Left lung (tissue), 10 donors: ENCODE measurements around the gene DLX3. TPM values are rescaled to one million over a fixed set of nuclear protein-coding genes. Genes with fewer than 3 reads are reported as not detected.
A peak's percentile ranks its signal among the peaks of the same experiment; 100 is the strongest.

Experiments
- ATAC-seq: fragments of 200-7000 bp; cut with Tn5 transposase; one replicate; pipeline ENCODE4 v1.9.1; 2020; ENCODE audit warnings: moderate library complexity
- DNase-seq, 4 donors: peaks; one replicate each; pipeline ENCODE4 v3.0.0-alpha.2; 2013 to 2020
- H3K27ac ChIP-seq, 2 donors: fragments of 200-600 bp; sonication (generic) in 1 of 2; one replicate each; pipeline versions ENCODE4 v1.5.0 to v1.8.0; 2020 to 2021
- H3K27me3 ChIP-seq, 2 donors: fragments of 200-600 bp; sonication (generic) in 1 of 2; one replicate each; pipeline versions ENCODE4 v1.5.0 to v1.8.0; 2020 to 2021
- H3K36me3 ChIP-seq, 2 donors: fragments of 200-600 bp; sonication (generic) in 1 of 2; one replicate each; pipeline versions ENCODE4 v1.5.0 to v1.8.0; 2020 to 2021
- H3K4me1 ChIP-seq, 2 donors: fragments of 200-600 bp; one replicate each; pipeline ENCODE4 v1.8.0; 2021
- H3K4me3 ChIP-seq, 2 donors: fragments of 200-600 bp; sonication (generic) in 1 of 2; one replicate each; pipeline versions ENCODE4 v1.5.0 to v1.8.0; 2020 to 2021; ENCODE audit warnings: mild to moderate bottlenecking in 1 of 2
- H3K9me3 ChIP-seq, 2 donors: fragments of 200-600 bp; sonication (generic) in 1 of 2; one replicate each; pipeline versions ENCODE4 v1.5.0 to v1.8.0; 2020 to 2021
- intact Hi-C, 2 donors: fragments of 100-400 bp; cut with DNase I; formaldehyde crosslinking; loops; one replicate each; pipeline versions ENCODE4 v1.11.2 to v1.14.2; 2022
- polyA plus RNA-seq, 6 donors: library from polyadenylated mRNA; unstranded; fragments of 120-200 nt; gene quantifications; one replicate each; pipeline ENCODE4 v1.2.1, GENCODE V29; 2013; ENCODE audit not compliant: insufficient read length in 6 of 6
- total RNA-seq, 2 donors: library from RNA; stranded (reverse); fragmentation: NEBNext Ultra II Directional; extraction: Animal tissue kit (Norgen Biotek cat#: 25700); gene quantifications; one replicate each; pipeline ENCODE4 v1.2.1, GENCODE V29; 2021
- TF ChIP-seq, protein P1 (sequence below), 2 donors: fragments of 200-600 bp; sonication (generic) in 1 of 2; IDR thresholded peaks; one replicate each; pipeline versions ENCODE4 v1.5.0 to v1.8.0; 2021; ENCODE audit warnings: antibody characterized with exemption in 2 of 2
- donor health status: DM: no; HTN: yes; CAD: no.
- donor health status: DM: no; HTN: no; CAD: no.

DLX3 gene
- total and polyA plus RNA-seq, 8 donors: 0.52 to 2.2 (median 1.3) TPM

DNA sequence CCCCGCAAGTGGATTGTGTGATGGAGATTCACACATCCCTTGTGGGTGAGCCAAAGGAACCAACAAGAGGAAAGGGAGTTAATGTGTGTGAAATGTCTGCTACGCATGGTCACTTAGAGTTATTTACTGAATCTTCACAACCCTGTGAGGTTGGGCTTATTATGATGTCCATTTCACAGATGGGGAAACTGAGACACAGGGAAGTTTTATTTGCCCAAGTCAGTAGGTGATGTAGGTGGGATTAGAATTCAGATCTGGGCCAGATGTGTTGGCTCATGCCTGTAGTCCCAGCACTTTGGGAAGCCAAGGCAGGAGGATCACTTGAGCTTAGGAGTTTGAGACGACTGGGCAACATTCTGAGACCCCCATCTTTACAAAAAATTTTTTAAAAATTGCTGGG, 37.7 kb downstream of the DLX3 start:
- Histone ChIP-seq H3K9me3 (no peaks in the 10 kb centered on the region), H3K4me1 (no peaks in the 10 kb centered on the region), H3K27ac (no peak overlapping the region), H3K27me3 (peaks cover 9 to 58% of the 10 kb centered on the region in 2 donors), H3K4me3 (no peak overlapping the region), H3K36me3 (no peaks in the 10 kb centered on the region)
- intact Hi-C loops: no loop called here
- DNase-seq: no peak
- TF ChIP-seq, protein P1, sequence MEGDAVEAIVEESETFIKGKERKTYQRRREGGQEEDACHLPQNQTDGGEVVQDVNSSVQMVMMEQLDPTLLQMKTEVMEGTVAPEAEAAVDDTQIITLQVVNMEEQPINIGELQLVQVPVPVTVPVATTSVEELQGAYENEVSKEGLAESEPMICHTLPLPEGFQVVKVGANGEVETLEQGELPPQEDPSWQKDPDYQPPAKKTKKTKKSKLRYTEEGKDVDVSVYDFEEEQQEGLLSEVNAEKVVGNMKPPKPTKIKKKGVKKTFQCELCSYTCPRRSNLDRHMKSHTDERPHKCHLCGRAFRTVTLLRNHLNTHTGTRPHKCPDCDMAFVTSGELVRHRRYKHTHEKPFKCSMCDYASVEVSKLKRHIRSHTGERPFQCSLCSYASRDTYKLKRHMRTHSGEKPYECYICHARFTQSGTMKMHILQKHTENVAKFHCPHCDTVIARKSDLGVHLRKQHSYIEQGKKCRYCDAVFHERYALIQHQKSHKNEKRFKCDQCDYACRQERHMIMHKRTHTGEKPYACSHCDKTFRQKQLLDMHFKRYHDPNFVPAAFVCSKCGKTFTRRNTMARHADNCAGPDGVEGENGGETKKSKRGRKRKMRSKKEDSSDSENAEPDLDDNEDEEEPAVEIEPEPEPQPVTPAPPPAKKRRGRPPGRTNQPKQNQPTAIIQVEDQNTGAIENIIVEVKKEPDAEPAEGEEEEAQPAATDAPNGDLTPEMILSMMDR (IDR thresholded peaks at IDR 0.05): no peak
- no peak for ATAC-seq

DNA sequence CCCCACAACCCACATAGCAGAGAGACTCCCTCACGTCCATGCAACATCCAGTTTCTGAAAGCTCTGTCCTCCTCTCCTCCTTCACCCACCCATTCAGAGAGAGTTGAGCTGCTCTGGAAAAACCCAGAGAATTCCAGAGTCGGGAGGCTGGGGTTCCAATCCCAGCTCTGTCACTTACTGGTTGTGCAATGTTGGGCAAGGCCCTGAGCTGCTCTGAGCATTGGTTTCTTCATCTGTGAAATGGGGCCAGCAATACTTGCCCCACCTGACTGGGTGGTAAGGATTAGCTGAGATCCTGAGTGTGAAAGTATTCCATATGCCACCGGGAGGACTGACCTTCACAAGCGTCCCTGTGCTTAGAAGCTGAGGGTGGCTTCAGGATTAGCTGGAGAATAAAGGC, 38.2 kb downstream of the DLX3 start:
- no peaks in the 10 kb centered on the region for H3K9me3 ChIP-seq
- no peak for DNase-seq
- H3K27ac ChIP-seq: no peak overlapping the region
- intact Hi-C loops: no loop called here
- peaks cover 3 to 58% of the 10 kb centered on the region in 2 donors for H3K27me3 ChIP-seq
- TF ChIP-seq, protein P1 (IDR thresholded peaks at IDR 0.05): no peak
- no peak for ATAC-seq
- H3K36me3 ChIP-seq: no peaks in the 10 kb centered on the region
- H3K4me1 ChIP-seq: no peaks in the 10 kb centered on the region
- H3K4me3 ChIP-seq: no peak overlapping the region

DNA sequence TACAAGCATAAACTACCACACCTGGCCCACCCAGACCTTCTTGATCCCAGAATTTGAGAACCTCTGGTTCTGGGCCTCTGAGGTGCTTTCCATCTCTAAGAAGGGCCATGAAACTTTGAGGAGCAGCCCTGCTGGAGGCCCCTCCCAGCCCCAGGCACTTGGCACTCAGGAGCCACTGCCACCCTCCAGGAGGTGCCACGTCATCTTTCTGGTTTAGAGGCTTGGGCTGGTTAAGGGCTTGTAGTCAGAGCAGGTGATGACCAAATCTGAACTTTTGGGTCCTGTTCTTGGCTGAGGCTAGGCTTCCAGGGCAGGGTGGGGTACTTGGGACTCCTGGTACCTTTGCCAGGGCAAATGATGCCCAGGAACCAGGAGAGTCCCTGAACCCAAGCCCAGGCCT, 39.9 kb downstream of the DLX3 start:
- Histone ChIP-seq H3K4me3 (no peak overlapping the region), H3K27me3 (peaks cover 0 to 60% of the 10 kb centered on the region in 2 donors), H3K9me3 (no peaks in the 10 kb centered on the region), H3K36me3 (no peaks in the 10 kb centered on the region), H3K27ac (no peak overlapping the region), H3K4me1 (no peaks in the 10 kb centered on the region)
- intact Hi-C loops: no loop called here
- DNase-seq (no peak), ATAC-seq (no peak)
- TF ChIP-seq, protein P1 (IDR thresholded peaks at IDR 0.05): no peak

DNA sequence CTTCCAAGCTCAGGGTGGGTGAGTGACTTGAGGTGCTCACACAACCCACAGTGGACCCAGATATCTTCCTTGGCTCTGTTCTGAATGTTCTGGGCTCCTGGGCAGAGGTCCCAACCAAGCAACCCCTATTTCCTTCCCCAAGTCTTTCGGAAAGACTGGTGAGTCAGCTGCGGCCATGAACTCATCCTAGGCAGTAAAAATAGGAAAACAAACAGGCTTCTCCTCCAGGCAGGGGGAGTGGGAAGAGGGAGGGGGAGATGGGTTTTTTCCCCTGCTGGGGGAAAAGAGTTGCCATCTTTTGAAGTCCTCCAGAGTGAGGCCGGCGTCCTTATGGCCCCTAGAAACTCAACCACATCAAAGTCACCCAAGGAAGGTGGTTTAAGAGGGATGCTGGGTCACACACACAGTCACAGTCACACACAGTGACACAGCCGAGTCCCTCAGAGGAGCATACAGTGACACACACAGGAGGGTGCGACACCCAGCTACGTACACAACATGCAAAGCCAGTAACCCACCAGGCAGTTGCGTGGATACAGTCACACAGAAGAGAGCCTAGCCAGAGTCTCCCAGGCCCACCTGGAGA, 42.0 kb downstream of the DLX3 start:
- intact Hi-C loops: no loop called here
- Histone ChIP-seq H3K27ac (no peak overlapping the region), H3K36me3 (no peaks in the 10 kb centered on the region), H3K27me3 (peaks cover 0 to 68% of the 10 kb centered on the region in 2 donors), H3K9me3 (no peaks in the 10 kb centered on the region), H3K4me3 (no peak overlapping the region), H3K4me1 (no peaks in the 10 kb centered on the region)
- DNase-seq (no peak), ATAC-seq (no peak)
- TF ChIP-seq, protein P1 (IDR thresholded peaks at IDR 0.05): no peak

DNA sequence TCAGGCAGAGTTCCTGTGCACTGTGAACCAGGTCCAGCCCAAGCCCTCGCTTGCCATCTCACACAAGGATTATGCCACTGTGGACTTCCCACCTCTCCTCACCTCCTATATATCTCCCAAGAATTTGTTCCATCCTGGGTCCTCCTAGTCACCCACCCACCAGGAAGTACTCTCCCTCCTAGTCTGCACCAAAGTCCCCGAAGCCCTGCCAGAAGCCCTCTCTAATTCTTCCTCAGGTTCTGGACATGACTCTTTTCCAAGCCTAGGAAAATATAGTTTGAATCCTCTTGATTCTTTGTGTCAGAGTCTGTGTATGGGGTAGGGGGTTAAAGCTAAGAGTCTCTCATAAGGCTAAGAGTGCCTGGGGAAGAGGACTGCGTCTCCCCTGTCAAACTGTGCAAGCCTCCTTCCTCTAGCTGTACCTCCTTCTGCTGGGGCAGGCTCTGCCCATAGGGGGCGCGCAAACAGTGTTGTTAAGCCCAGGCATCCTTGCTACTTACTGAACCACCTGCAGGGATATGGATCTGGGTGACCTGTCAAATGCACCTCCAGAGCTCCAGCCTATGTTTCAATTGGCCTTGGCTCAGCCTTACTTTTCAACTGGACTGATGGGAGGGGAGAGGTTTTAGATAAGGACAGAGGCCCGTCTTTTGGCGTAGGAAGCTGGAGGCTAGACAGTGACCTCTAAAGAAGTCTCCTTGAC, 42.7 kb downstream of the DLX3 start:
- peak; percentile 44 to 91 (median 75) for DNase-seq
- intact Hi-C loops: no loop called here
- no peaks in the 10 kb centered on the region for H3K4me1 ChIP-seq
- peaks cover 0 to 72% of the 10 kb centered on the region in 2 donors for H3K27me3 ChIP-seq
- TF ChIP-seq, protein P1 (IDR thresholded peaks at IDR 0.05): peak; percentile 83 to 85
- H3K9me3 ChIP-seq: no peaks in the 10 kb centered on the region
- peak; percentile 98 for ATAC-seq
- no peak overlapping the region for H3K27ac ChIP-seq
- no peak overlapping the region for H3K4me3 ChIP-seq
- no peaks in the 10 kb centered on the region for H3K36me3 ChIP-seq
